HTR-8/SVneo (cell line): ENCODE results near the gene UBASH3B.

Experiments
- DNase-seq: peaks from one replicate; pipeline ENCODE4 v3.0.0; 2011; ENCODE audit warnings: low spot score, mixed read lengths; ENCODE audit not compliant: insufficient read length
- FAIRE-seq: peaks from 2 replicates; lab custom pipeline; 2011; peaks lifted over from hg19 to GRCh38; lab: Jason Lieb, UNC

UBASH3B gene

DNA sequence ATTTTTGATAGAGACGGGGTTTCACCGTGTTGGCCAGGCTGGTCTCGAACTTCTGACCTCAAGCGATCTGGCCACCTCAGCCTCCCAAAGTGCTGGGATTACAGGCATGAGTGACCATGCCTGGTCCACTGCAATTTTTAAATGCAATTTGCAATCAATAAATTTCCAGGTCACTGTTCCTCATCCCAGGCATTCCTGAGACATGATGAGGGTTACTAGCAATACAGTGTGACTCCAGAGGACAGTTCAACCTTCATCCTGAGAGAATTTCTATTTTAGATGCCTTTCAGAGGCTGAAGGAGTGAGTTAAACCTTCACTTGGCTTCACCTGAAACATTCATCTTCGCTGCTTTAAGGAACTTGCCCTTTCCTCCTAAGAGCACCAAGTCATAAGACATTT is 9.7 kb upstream of the UBASH3B start:
- FAIRE-seq (no peak), DNase-seq (no peak)

- FAIRE-seq (peak; percentile 9), DNase-seq (no peak)
Observed at GRCh38 chr11:122646549-122647340, 8.8 kb upstream of the UBASH3B start.

DNA sequence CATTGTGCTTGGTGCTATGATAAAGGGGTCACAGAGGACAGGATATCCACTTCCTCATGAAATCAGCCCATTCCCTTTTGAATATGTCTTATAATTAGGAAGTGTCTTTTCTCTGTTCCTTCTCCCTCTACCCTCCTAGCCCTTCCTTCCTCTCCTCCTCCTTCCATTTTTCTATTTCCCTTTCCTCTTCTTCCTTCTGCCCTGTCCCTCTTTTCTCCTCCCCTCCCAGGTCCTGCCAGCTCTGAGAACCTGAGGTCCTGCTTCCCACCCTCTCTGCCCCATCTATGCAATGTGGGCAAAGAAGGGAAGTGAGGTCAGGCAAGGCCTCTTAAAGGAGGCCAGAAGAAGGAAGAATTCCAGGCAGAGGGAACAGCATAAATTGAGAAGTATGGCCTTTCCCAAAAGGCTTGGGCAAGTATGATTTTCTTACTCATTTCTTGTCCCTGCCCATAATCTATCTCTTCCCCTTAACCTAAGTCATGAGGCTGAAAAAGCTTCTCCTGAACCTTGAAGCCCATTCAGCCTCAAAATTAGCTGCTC is 7.7 kb upstream of the UBASH3B start:
- FAIRE-seq: no peak
- no peak for DNase-seq

DNA sequence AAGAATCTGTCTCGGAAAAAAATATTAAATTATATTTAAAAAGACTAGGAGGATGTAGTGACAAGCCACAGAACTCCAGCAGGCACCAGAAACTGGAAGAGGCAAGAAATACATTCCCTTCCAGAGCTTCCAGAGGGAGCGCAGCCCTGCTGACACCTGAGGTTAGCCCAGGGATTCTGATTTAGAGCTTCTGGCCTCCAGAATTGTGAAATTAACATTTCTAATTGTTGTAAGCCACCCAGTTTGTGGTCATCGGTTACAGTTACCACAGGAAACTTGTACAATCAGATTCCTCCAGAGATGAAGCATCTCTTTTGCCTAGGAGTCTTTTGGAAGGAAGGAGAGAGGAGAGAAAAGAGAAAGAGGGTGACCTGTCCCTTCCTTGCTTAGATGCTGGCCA is 6.4 kb upstream of the UBASH3B start:
- DNase-seq (no peak), FAIRE-seq (no peak)

GRCh38 chr11:122650619-122651018 is 4.9 kb upstream of the UBASH3B start:
- FAIRE-seq (no peak), DNase-seq (no peak)

GRCh38 chr11:122652495-122652894 is 3.0 kb upstream of the UBASH3B start:
- DNase-seq (no peak), FAIRE-seq (peak; percentile 59)

DNA sequence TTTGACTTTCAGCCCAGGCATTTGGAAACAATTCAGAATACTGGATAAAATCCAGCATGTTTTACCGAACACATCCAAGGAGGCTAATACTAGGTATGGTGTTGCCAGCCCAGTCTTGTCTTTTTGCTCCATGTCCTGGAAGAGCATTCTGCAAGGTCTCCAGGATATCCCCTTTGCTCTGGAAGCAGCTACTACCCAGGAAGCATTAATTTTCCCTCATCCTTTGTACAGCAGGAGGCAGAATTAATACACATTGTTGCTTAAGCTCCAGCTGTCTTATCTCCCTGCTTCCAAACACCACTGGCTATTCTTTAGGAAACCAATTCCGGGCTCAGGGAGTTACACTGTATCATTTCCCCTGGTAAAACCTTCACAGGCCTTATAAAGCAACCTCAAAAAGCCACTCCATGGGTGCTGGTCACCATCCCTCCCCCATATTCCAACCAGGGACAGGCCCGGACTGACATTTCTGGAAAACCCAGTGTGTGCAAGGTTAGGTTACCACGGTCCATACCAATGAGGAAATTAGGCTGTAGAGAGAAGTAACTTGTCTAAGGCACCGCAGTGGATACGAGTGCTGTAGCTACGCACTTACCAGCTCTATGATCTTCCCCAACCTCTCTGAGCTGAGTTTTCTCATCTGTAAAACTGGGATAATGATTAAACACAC is 1.5 kb upstream of the UBASH3B start:
- DNase-seq (no peak), FAIRE-seq (no peak)

DNA sequence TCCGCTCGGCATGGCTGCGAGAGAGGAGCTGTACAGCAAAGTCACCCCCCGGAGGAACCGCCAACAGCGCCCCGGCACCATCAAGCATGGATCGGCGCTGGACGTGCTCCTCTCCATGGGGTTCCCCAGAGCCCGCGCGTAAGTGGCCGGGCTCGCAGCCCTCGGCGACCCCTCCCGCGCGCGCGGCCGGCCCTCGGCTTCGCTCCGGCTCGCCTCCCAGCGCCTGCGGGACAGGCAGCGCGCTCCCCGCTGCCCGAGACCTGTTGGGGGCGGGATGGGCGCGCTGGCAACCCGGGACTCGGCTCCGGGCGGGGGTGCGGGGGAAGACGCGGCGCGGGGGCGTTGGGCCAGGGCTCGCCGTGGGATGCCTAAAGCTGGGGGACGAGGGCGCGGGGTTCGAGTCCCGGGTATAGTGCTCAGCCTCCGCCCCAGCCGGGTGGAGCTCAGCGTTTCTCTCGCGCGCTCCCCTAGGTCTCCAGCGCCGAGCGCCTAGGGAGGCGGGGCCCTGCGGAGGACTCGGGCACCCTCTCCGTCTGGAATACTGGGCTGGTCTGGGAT is 630 bp downstream of the UBASH3B start:
- FAIRE-seq (peak; percentile 70), DNase-seq (peak; percentile 46)

- DNase-seq (peak; percentile 53), FAIRE-seq (peak; percentile 38)
Observed at GRCh38 chr11:122656631-122657101, 1.1 kb downstream of the UBASH3B start.

- DNase-seq (no peak), FAIRE-seq (peak; percentile 38)
Observed at GRCh38 chr11:122659676-122660554, 4.4 kb downstream of the UBASH3B start.

DNA sequence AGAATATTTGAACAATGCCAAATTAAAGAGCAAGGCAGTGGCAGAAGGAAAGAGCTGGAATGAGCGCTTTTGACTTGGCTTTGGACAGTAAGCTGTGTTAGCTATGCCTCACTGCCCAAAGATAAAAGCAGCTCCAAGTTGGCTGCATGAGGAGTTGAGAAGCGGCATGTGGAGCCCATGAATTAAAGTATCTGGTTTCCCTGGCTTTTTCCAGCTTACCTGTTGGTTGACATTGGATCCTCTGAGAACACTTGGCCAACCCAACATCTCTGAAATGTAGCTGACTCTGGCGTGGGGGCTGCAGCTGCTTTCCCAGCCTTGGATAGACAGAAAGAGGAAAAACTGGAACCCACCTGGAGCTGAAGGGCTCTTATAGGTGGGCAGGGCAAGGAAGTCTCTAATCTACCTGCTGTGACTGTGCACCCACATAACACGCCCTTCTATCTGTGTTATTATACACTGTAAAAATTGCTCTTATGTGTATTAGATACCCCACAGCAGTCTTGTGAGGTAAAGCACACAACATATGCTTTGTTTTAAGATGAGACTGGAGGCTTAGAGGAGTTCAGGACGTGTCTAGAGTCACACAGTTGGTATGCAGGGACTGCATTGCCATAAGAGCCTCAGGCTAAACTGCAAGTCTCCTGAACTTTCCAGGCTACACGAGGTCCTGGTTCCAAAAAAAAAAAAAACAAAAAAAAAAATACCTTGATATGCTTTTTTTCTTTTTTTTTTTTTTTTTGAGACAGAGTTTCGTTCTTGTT is 5.8 kb downstream of the UBASH3B start:
- peak; percentile 87 for FAIRE-seq
- peak; percentile 75 for DNase-seq

GRCh38 chr11:122663056-122663740 is 7.7 kb downstream of the UBASH3B start:
- no peak for FAIRE-seq
- DNase-seq: no peak

DNA sequence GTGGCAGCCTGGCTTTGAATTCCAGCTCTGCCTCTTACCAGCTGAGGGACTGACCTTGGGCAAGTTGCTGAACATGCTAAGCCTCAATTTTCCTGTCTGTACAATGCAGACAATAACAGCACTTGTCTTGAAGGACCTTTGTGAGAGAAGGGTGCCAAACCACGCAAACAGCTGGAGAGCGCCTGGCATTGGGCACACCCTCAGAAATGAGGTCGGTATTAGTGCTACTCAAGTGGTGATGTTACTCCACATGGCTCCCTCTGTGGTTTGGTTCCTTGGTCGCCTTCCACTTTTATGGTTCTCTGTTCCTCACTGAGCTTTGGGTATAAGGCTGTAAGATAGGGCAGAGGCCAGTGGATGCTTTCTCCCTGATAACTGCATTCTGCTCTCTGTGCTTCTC is 8.2 kb downstream of the UBASH3B start:
- DNase-seq (no peak), FAIRE-seq (peak; percentile 20)

DNA sequence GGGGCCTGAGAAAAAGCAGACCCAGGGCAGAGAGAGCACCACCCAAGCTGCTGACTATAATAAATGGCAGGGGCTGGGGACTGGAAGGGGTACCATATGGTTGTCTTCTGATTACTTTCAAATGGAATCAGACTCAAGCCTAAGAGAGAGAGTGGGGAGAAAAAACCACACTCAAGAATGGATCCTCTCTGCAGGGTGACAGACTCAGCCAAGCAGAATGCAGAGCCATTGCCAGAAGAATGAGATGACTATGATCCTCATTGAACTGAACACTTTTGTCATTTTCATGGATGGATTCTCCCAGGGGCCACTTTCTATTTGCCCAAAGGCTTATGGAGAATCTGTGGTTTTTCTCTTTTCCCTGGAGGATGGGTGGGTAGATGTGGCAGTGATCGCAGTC is 8.7 kb downstream of the UBASH3B start:
- FAIRE-seq (no peak), DNase-seq (no peak)

DNA sequence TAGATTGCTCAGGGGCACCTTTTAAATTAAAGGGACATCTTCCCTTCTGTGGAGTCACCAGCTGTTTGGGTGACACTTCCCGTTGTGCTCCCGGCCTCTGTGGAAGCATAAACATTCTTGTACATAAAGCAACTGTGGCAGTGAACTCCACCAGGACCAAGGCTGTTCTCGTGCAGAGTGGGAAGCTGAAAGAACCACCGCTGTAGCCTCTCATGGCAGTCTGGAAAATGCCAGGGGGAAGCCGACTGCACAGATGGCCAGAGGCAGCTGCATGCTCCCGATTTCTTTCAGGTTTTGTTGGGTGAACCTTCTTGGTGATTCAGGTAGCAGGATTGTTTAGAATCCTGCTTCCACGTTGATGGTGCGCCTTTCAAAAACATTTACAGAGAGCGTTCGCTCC is 10.3 kb downstream of the UBASH3B start:
- DNase-seq (no peak), FAIRE-seq (no peak)

GRCh38 chr11:122666743-122667142 is 11.2 kb downstream of the UBASH3B start:
- FAIRE-seq: no peak

GRCh38 chr11:122668562-122669090 is 13.1 kb downstream of the UBASH3B start:
- DNase-seq (no peak), FAIRE-seq (peak; percentile 16)

More at GRCh38 chr11:122666743-122667142, 11.2 kb downstream of the UBASH3B start:
- DNase-seq: no peak

DNA sequence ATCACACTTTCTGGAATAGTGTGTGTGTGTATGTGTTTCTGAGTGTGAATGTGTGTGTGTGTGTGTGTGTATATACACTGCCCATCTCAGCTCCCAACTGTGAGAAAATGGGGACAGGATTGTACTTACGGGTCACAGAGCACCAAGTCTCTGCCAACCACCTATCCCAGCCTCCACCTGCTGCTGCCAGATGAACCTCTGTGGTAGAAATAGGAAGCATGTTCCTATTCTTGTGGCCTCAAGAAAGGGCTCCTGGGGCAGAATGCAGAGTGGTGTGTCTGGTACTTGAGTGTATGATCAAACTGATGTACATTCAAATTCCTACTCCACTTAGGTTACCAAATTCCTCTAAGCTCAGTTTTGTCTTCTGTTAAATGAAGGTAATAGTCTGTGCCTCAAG is 14.6 kb downstream of the UBASH3B start:
- FAIRE-seq: peak; percentile 59

More for the DNA sequence above, 14.6 kb downstream of the UBASH3B start:
- no peak for DNase-seq
